ENCODE results near the gene SRPK1. TPM values are rescaled to one million over a fixed set of nuclear protein-coding genes. Genes with fewer than 3 reads are reported as not detected.

Gene SRPK1
- total RNA-seq, 1 experiment from 2014 or later = 89.4 TPM

- POLR2A ChIA-PET = no interaction called here
- Histone ChIP-seq H3K9ac (ENCODE audit: low read length) (no peak overlapping the region), H3K9me2 (ENCODE audit: insufficient read depth) (no peaks in the 10 kb centered on the region), H2AFZ (ENCODE audit: low read depth, low read length, poor library complexity, severe bottlenecking) (no peak overlapping the region), H3K79me2 (ENCODE audit: insufficient read depth, low read length) (peaks cover 22% of the 10 kb centered on the region), H3K4me2 (ENCODE audit: low read length) (no peak overlapping the region), H3K27ac (ENCODE audit: low read depth, low read length) (no peak overlapping the region), H3K4me3 (replicated peaks in 1 of 2; ENCODE audit: low read depth in 1 of 2, low read length in 2 of 2) (no peak overlapping the region), H3K4me1 (ENCODE audit: control insufficient read depth in 1 of 2, insufficient read depth in 2 of 2, low read length in 2 of 2) (no peaks in the 10 kb centered on the region), H4K20me1 (ENCODE audit: insufficient read depth) (no peaks in the 10 kb centered on the region), H3K9me3 (ENCODE audit: control insufficient read depth in 1 of 2, insufficient read depth in 1 of 2, low read depth in 1 of 2, low read length in 2 of 2) (no peaks in the 10 kb centered on the region), H3K36me3 (ENCODE audit: control insufficient read depth in 1 of 2, insufficient read depth in 2 of 2, low read length in 2 of 2) (peaks cover 57 to 67% of the 10 kb centered on the region in 2 experiments), H3K27me3 (ENCODE audit: insufficient read depth, low read length) (no peaks in the 10 kb centered on the region)
- CTCF ChIA-PET = no interaction called here
- intact Hi-C loops (cut with micrococcal nuclease) = no loop called here
- no TSS peak for BruUV-seq (replicated peaks)
- no peak for ATAC-seq
- no peak for DNase-seq (ENCODE audit: low read depth, low spot score)
- TF ChIP-seq REST (IDR thresholded peaks at IDR 0.05; ENCODE audit: low read depth) (no peak), ELF1 (IDR thresholded peaks at IDR 0.05; ENCODE audit: borderline replicate concordance, low read depth) (no peak), CBX3 (IDR thresholded peaks at IDR 0.05; ENCODE audit: low read depth) (no peak), POLR2A (IDR thresholded peaks at IDR 0.05; ENCODE audit: borderline replicate concordance, extremely low read depth, insufficient read depth, insufficient read length) (no peak), JUND (IDR thresholded peaks at IDR 0.05) (no peak), EZH2 (IDR thresholded peaks at IDR 0.05) (no peak), FOSL1 (IDR thresholded peaks at IDR 0.05; ENCODE audit: low read depth) (no peak), EGR1 (IDR thresholded peaks at IDR 0.05; ENCODE audit: low read depth) (no peak)
- RAD21 ChIA-PET (ENCODE audit: low non-redundant PET in 1 of 2, low total read pairs in 2 of 2, uncharacterized antibody in 2 of 2, unreplicated experiment in 2 of 2) = no interaction called here
Observed at GRCh38 chr6:35857853-35858252, 63.0 kb downstream of the SRPK1 start.

- ChIA-PET RAD21 (ENCODE audit: low non-redundant PET in 1 of 2, low total read pairs in 2 of 2, uncharacterized antibody in 2 of 2, unreplicated experiment in 2 of 2) (no interaction called here), POLR2A (no interaction called here), CTCF (no interaction called here)
- peaks cover 6% of the 10 kb centered on the region for H3K79me2 ChIP-seq (ENCODE audit: insufficient read depth, low read length)
- no peak overlapping the region for H3K27ac ChIP-seq (ENCODE audit: low read depth, low read length)
- TF ChIP-seq EZH2phosphoT487 (IDR thresholded peaks at IDR 0.05; ENCODE audit: borderline replicate concordance) (no peak), FOSL1 (IDR thresholded peaks at IDR 0.05; ENCODE audit: low read depth) (no peak), MAX (IDR thresholded peaks at IDR 0.05) (no peak), ELF1 (IDR thresholded peaks at IDR 0.05; ENCODE audit: borderline replicate concordance, low read depth) (no peak), SIN3A (IDR thresholded peaks at IDR 0.05; ENCODE audit: low read depth) (no peak), JUND (IDR thresholded peaks at IDR 0.05) (no peak), YY1 (IDR thresholded peaks at IDR 0.05; ENCODE audit: extremely low read depth, insufficient replicate concordance, low read depth, low read length) (no peak), POLR2AphosphoS5 (IDR thresholded peaks at IDR 0.05; ENCODE audit: low read depth, low read length) (no peak), REST (IDR thresholded peaks at IDR 0.05; ENCODE audit: low read depth) (no peak), ZFX (IDR thresholded peaks at IDR 0.05) (no peak), SP1 (IDR thresholded peaks at IDR 0.05; ENCODE audit: low read depth) (no peak)
- no peaks in the 10 kb centered on the region for H3K9me3 ChIP-seq (ENCODE audit: control insufficient read depth in 1 of 2, insufficient read depth in 1 of 2, low read depth in 1 of 2, low read length in 2 of 2)
- H2AFZ ChIP-seq (ENCODE audit: low read depth, low read length, poor library complexity, severe bottlenecking) = no peak overlapping the region
- H3K9ac ChIP-seq (ENCODE audit: low read length) = no peak overlapping the region
- ATAC-seq = no peak
- no peak overlapping the region for H3K4me3 ChIP-seq (replicated peaks in 1 of 2; ENCODE audit: low read depth in 1 of 2, low read length in 2 of 2)
- H3K27me3 ChIP-seq (ENCODE audit: insufficient read depth, low read length) = no peaks in the 10 kb centered on the region
- intact Hi-C loops (cut with micrococcal nuclease) = no loop called here
- H3K4me2 ChIP-seq (ENCODE audit: low read length) = no peak overlapping the region
- H4K20me1 ChIP-seq (ENCODE audit: insufficient read depth) = no peaks in the 10 kb centered on the region
- no TSS peak for BruUV-seq (replicated peaks)
- H3K36me3 ChIP-seq (ENCODE audit: control insufficient read depth in 1 of 2, insufficient read depth in 2 of 2, low read length in 2 of 2) = peaks cover 68 to 72% of the 10 kb centered on the region in 2 experiments
- no peaks in the 10 kb centered on the region for H3K4me1 ChIP-seq (ENCODE audit: control insufficient read depth in 1 of 2, insufficient read depth in 2 of 2, low read length in 2 of 2)
- no peaks in the 10 kb centered on the region for H3K9me2 ChIP-seq (ENCODE audit: insufficient read depth)
- DNase-seq (ENCODE audit: low read depth, low spot score) = no peak
Observed at GRCh38 chr6:35856250-35856649, 64.6 kb downstream of the SRPK1 start.

Data from HCT116 (cell line).